Activated CD8-positive, alpha-beta memory T cell treated with anti-CD3 and anti-CD28 coated beads, Interleukin-2, amount 50 U/mL, for 1 hour (primary cell): Measurements from ENCODE around the gene ADAP1.
"Not testable (repeated sequence)": the region's sequence is repeated elsewhere in the genome, so short reads cannot be mapped to it uniquely, and the experiment has no call there.

Source experiments
- DNase-seq: peaks from one replicate; pipeline ENCODE4 v3.0.0-alpha.2; 2020; ENCODE audit errors: extremely low read depth

The ADAP1 gene

GRCh38 chr7:954330-955238 is at the start of gene ADAP1:
ADAP1 (minus strand) TSS chr7:954680; CDS start chr7:954477, 203 bp downstream.
- peak; percentile 27 for DNase-seq

GRCh38 chr7:1002445-1002844 is 48.0 kb upstream of the ADAP1 start:
- DNase-seq = not testable (repeated sequence)

- not testable (repeated sequence) for DNase-seq
Observed at GRCh38 chr7:1002026-1002425, 47.5 kb upstream of the ADAP1 start.

- not testable (repeated sequence) for DNase-seq
Observed at GRCh38 chr7:1001069-1001770, 46.7 kb upstream of the ADAP1 start.

- DNase-seq = no peak
Observed at GRCh38 chr7:999941-1000935, 45.8 kb upstream of the ADAP1 start.

- no peak for DNase-seq
Observed at GRCh38 chr7:999149-999879, 44.8 kb upstream of the ADAP1 start.

- no peak for DNase-seq
Observed at GRCh38 chr7:997404-998395, 43.2 kb upstream of the ADAP1 start.

- DNase-seq = no peak
Observed at GRCh38 chr7:996079-996872, 41.8 kb upstream of the ADAP1 start.

GRCh38 chr7:995571-995970 is 41.1 kb upstream of the ADAP1 start:
- DNase-seq = no peak

GRCh38 chr7:994592-995308 is 40.3 kb upstream of the ADAP1 start:
- DNase-seq = no peak

- peak; percentile 82 for DNase-seq
Observed at GRCh38 chr7:992709-993607, 38.5 kb upstream of the ADAP1 start.

- no peak for DNase-seq
Observed at GRCh38 chr7:991729-992656, 37.5 kb upstream of the ADAP1 start.

- no peak for DNase-seq
Observed at GRCh38 chr7:990933-991728, 36.7 kb upstream of the ADAP1 start.

- no peak for DNase-seq
Observed at GRCh38 chr7:990352-990932, 36.0 kb upstream of the ADAP1 start.

- no peak for DNase-seq
Observed at GRCh38 chr7:988963-989529, 34.6 kb upstream of the ADAP1 start.
